ENCODE results near the gene CIRBP.

CIRBP gene

GRCh38 chr19:1231729-1232637, 37.1 kb upstream of the CIRBP start:
- no peak for DNase-seq (ENCODE audit: low read depth)
- TF ChIP-seq CTCF (IDR thresholded peaks at IDR 0.05; ENCODE audit: control insufficient read depth, extremely low read depth, insufficient read depth) = no peak
- no peak overlapping the region for H3K4me3 ChIP-seq (ENCODE audit: low read depth, low read length)

GRCh38 chr19:1232652-1233072, 36.5 kb upstream of the CIRBP start:
- no peak overlapping the region for H3K4me3 ChIP-seq (ENCODE audit: low read depth, low read length)
- no peak for DNase-seq (ENCODE audit: low read depth)
- TF ChIP-seq CTCF (IDR thresholded peaks at IDR 0.05; ENCODE audit: control insufficient read depth, extremely low read depth, insufficient read depth) = no peak

GRCh38 chr19:1233115-1233667, 35.9 kb upstream of the CIRBP start:
- no peak for DNase-seq (ENCODE audit: low read depth)
- no peak for TF ChIP-seq CTCF (IDR thresholded peaks at IDR 0.05; ENCODE audit: control insufficient read depth, extremely low read depth, insufficient read depth)

GRCh38 chr19:1234051-1234954, 34.8 kb upstream of the CIRBP start:
- no peak for TF ChIP-seq CTCF (IDR thresholded peaks at IDR 0.05; ENCODE audit: control insufficient read depth, extremely low read depth, insufficient read depth)
- H3K4me3 ChIP-seq (ENCODE audit: low read depth, low read length) = no peak overlapping the region
- DNase-seq (ENCODE audit: low read depth) = no peak

More at GRCh38 chr19:1233115-1233667, 35.9 kb upstream of the CIRBP start:
- no peak overlapping the region for H3K4me3 ChIP-seq (ENCODE audit: low read depth, low read length)

GRCh38 chr19:1234955-1235380, 34.2 kb upstream of the CIRBP start:
- TF ChIP-seq CTCF (IDR thresholded peaks at IDR 0.05; ENCODE audit: control insufficient read depth, extremely low read depth, insufficient read depth) = no peak
- DNase-seq (ENCODE audit: low read depth) = no peak
- H3K4me3 ChIP-seq (ENCODE audit: low read depth, low read length) = no peak overlapping the region

GRCh38 chr19:1235625-1236538, 33.2 kb upstream of the CIRBP start:
- TF ChIP-seq CTCF (IDR thresholded peaks at IDR 0.05; ENCODE audit: control insufficient read depth, extremely low read depth, insufficient read depth) = no peak
- H3K4me3 ChIP-seq (ENCODE audit: low read depth, low read length) = no peak overlapping the region
- no peak for DNase-seq (ENCODE audit: low read depth)
